Vagina (tissue), 2 donors: ENCODE data around the gene CRACR2B. TPM values are rescaled to one million over a fixed set of nuclear protein-coding genes. Genes with fewer than 3 reads are reported as not detected.

Experiments used
- DNase-seq, 2 donors: peaks; one replicate each; pipeline ENCODE4 v3.0.0-alpha.2; 2017; ENCODE audit errors: extremely low spot score in 2 of 2
- H3K27ac ChIP-seq: fragments of 200-600 bp; sonication (generic); one replicate; pipeline ENCODE4 v1.5.1; 2019
- H3K27me3 ChIP-seq: fragments of 200-600 bp; sonication (generic); one replicate; pipeline ENCODE4 v1.5.1; 2019
- H3K36me3 ChIP-seq, 2 donors: fragments of 200-600 bp; sonication (generic); one replicate each; pipeline ENCODE4 v1.5.1; 2017 to 2019
- H3K4me1 ChIP-seq: fragments of 200-600 bp; sonication (generic); one replicate; pipeline ENCODE4 v1.5.1; 2019
- H3K4me3 ChIP-seq, 2 donors: fragments of 200-600 bp; sonication (generic); 1 replicate in 1 of 2; 2 replicates in 1 of 2; pipeline ENCODE4 v1.5.1; 2016 to 2019
- H3K9me3 ChIP-seq: fragments of 200-600 bp; sonication (generic); one replicate; pipeline ENCODE4 v1.5.1; 2019
- POLR2A ChIP-seq, 2 donors: fragments of 450-650 bp; IDR thresholded peaks; one replicate each; pipeline ENCODE4 v1.6.1; 2017; ENCODE audit warnings: antibody characterized with exemption in 2 of 2, mild to moderate bottlenecking in 2 of 2, moderate library complexity in 2 of 2
- POLR2AphosphoS5 ChIP-seq, 2 donors: sonication (generic); formaldehyde crosslinking; IDR thresholded peaks; one replicate each; pipeline ENCODE4 v1.9.0; 2017; ENCODE audit warnings: antibody characterized with exemption in 2 of 2, mild to moderate bottlenecking in 2 of 2, low read depth in 1 of 2; ENCODE audit not compliant: insufficient read depth in 1 of 2
- intact Hi-C: fragments of 100-400 bp; cut with DNase I; formaldehyde crosslinking; loops from one replicate; pipeline ENCODE4 v1.15.1; 2023
- total RNA-seq: library from RNA; depleted of rRNA; stranded (reverse); fragments of >200 nt; gene quantifications from one replicate; pipeline ENCODE4 v1.2.3, GENCODE V29; 2016
- TF ChIP-seq, protein P1 (sequence below), 3 experiments: fragments of 450-650 bp in 2 of 3; fragments of 200-600 bp in 1 of 3; sonication (generic) in 1 of 3; IDR thresholded peaks; one replicate each; pipeline ENCODE4 v1.5.1; 2017 to 2019; ENCODE audit warnings: antibody characterized with exemption in 3 of 3, mild to moderate bottlenecking in 2 of 3, moderate library complexity in 2 of 3

Gene CRACR2B
- total RNA-seq, 1 donor from 2014 or later = 4.9 TPM

DNA sequence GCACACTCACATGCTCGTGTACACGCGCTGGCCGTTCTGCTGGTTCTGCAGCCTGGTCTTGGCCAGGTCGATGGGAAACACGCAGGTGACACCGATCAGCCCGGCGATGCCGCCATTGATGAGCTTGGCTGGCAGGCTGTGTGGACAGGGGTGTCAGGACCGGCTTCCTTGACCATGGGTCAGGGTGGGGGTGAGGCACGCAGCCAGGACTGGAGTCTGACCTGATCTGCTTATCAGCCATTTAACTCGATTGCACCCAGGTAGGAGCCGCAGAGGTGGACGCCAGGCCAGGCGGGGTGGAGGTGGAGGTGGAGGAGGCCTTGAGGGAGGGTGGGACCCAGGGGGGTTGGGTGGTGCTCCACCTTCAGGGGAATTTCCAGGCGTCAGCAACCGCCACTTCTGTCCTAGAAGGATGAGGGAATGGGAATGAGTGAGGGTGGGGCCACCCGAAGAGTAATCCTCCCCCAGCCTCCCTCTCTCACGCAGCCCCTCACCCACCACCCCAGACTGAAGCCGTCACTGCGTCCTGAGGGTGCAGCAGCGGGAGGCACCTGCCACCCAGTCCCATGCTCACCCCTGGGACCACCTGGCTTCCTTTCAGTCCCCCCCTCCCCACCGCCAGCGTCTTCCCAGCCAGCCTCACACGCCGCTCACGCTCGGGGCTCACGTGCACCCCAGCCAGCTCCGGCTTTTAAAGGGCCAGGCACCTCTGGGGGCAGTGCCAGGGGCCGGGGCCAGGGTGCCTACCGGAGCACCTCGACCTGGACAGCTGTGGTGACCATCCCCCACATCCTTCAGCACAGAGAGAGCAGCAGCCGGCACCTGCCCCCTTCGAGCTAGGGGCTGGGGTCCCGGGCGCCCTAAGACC is 32.7 kb upstream of the CRACR2B start:
- intact Hi-C loops = no loop called here
- Histone ChIP-seq H3K9me3 (no peaks in the 10 kb centered on the region), H3K27ac (peak overlapping the region; percentile 87), H3K4me3 (peak overlapping the region; percentile 65 to 97), H3K27me3 (no peaks in the 10 kb centered on the region), H3K36me3 (peaks cover 0 to 3% of the 10 kb centered on the region in 2 donors), H3K4me1 (peaks cover 45% of the 10 kb centered on the region)
- no peak for DNase-seq
- TF ChIP-seq POLR2A (IDR thresholded peaks at IDR 0.05) (no peak), POLR2AphosphoS5 (IDR thresholded peaks at IDR 0.05; ENCODE audit: insufficient read depth in 1 of 2, low read depth in 1 of 2) (no peak)
- TF ChIP-seq, protein P1, sequence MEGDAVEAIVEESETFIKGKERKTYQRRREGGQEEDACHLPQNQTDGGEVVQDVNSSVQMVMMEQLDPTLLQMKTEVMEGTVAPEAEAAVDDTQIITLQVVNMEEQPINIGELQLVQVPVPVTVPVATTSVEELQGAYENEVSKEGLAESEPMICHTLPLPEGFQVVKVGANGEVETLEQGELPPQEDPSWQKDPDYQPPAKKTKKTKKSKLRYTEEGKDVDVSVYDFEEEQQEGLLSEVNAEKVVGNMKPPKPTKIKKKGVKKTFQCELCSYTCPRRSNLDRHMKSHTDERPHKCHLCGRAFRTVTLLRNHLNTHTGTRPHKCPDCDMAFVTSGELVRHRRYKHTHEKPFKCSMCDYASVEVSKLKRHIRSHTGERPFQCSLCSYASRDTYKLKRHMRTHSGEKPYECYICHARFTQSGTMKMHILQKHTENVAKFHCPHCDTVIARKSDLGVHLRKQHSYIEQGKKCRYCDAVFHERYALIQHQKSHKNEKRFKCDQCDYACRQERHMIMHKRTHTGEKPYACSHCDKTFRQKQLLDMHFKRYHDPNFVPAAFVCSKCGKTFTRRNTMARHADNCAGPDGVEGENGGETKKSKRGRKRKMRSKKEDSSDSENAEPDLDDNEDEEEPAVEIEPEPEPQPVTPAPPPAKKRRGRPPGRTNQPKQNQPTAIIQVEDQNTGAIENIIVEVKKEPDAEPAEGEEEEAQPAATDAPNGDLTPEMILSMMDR (IDR thresholded peaks at IDR 0.05) = no peak

DNA sequence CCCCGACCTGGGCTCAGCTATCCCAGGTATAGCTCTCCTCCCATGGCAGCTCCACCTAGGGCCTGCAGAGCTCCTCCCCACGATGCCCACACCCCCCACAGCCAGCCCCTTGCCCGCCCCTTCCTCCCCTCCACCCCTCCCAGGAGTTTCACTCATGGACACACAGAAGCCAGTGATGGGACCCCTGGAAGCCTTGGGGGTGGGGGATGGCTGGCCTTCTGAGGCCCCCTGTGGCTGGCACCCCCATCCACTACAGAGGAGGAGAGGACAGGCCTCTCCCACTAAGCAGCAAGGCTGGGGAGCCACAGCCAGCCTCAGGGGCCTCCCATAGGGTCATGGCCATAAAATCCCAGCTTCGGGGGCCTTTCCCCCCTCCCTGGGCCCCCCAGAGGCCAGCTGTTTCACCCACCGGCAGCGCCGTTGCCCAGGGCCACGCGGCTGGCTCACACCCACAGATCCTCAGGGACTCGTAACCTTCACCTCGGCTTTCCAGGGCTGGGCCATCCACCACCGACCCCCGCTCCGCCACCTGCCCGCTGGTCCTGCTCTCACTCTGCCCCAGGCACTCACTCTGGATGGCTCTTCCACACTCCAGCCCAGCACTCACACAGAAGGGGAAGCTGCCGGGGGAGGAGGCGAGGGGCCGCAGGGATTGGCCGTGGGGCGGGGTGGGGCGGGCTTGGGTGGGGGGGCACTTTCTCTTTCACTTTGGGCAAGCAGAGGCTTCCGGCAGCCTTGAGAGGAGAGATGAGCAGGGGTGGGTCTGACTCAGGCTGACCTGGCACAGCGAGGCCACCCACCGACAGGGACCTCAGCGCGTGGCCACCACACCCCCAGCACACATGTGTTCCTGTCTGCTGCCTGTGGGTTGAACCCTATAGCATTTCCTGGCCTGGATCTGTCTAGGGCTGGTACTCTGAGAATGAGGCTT is 31.8 kb upstream of the CRACR2B start:
- no peak for DNase-seq
- no peaks in the 10 kb centered on the region for H3K27me3 ChIP-seq
- TF ChIP-seq POLR2AphosphoS5 (IDR thresholded peaks at IDR 0.05; ENCODE audit: insufficient read depth in 1 of 2, low read depth in 1 of 2) (peak in 1 of 2 donors; percentile 41), POLR2A (IDR thresholded peaks at IDR 0.05) (no peak)
- TF ChIP-seq, protein P1 (IDR thresholded peaks at IDR 0.05) = no peak
- no peaks in the 10 kb centered on the region for H3K9me3 ChIP-seq
- H3K4me3 ChIP-seq = peak overlapping the region; percentile 65 to 97
- intact Hi-C loops = no loop called here
- H3K36me3 ChIP-seq = peaks cover 0 to 9% of the 10 kb centered on the region in 2 donors
- peaks cover 37% of the 10 kb centered on the region for H3K4me1 ChIP-seq
- peak overlapping the region; percentile 87 for H3K27ac ChIP-seq

GRCh38 chr11:796565-797295 is 31.0 kb upstream of the CRACR2B start:
- peaks cover 0 to 9% of the 10 kb centered on the region in 2 donors for H3K36me3 ChIP-seq
- no peak for TF ChIP-seq POLR2AphosphoS5 (IDR thresholded peaks at IDR 0.05; ENCODE audit: insufficient read depth in 1 of 2, low read depth in 1 of 2)
- TF ChIP-seq, protein P1 (IDR thresholded peaks at IDR 0.05) = no peak
- TF ChIP-seq POLR2A (IDR thresholded peaks at IDR 0.05) = no peak
- H3K27ac ChIP-seq = peak overlapping the region; percentile 87
- intact Hi-C loops = no loop called here
- H3K27me3 ChIP-seq = no peaks in the 10 kb centered on the region
- no peak for DNase-seq
- H3K9me3 ChIP-seq = no peaks in the 10 kb centered on the region
- H3K4me3 ChIP-seq = peak overlapping the region; percentile 65 to 97
- H3K4me1 ChIP-seq = peaks cover 37% of the 10 kb centered on the region

DNA sequence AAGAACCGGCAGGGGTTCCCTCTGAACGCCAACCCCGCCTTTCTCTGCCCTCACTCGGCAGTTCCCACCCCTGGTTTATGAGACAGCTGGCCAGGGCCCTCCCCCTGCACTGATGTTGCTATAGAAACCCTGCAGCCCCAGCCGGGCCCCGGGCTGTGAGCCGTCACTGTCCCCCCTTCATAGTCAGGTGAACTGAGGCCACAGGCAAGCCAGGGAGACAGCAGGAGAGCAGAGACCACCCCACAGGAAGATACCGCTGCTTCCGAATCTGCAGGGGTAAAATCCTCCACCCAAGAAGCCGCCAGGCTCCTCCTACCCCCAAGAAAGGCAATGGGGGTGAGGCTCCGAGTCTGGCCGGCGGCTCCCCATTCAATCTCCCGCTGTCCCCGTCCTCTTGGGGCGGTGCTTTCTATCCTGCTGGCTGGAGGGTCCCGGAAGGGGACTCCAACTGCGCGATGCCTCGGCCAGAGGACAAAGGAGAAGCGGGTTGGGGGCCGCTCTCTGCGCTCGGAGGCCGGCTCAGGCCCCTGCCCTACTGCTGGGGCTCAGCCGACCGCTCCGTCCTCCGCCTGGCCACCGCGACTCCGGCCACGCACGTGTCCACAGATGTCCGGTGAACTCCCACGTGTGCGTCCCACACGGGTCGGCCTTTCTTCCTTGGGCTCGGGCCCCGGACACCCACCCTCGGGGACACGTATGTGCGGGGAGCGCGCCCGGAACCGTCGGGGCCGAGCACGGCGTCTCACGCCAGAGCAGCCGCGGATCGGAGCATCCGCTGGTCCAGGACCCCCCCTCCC is 30.2 kb upstream of the CRACR2B start:
- Histone ChIP-seq H3K4me1 (peaks cover 37% of the 10 kb centered on the region), H3K36me3 (peaks cover 0 to 12% of the 10 kb centered on the region in 2 donors), H3K27me3 (no peaks in the 10 kb centered on the region), H3K9me3 (no peaks in the 10 kb centered on the region), H3K27ac (peak overlapping the region; percentile 87), H3K4me3 (peak overlapping the region; percentile 65 to 97)
- DNase-seq = no peak
- intact Hi-C loops = no loop called here
- TF ChIP-seq, protein P1 (IDR thresholded peaks at IDR 0.05) = no peak
- TF ChIP-seq POLR2A (IDR thresholded peaks at IDR 0.05) (no peak), POLR2AphosphoS5 (IDR thresholded peaks at IDR 0.05; ENCODE audit: insufficient read depth in 1 of 2, low read depth in 1 of 2) (peak; percentile 19 to 66)
